Measurements from ENCODE around the gene RFK. TPM values are rescaled to one million over a fixed set of nuclear protein-coding genes. Genes with fewer than 3 reads are reported as not detected.

RFK gene
- total RNA-seq, 1 experiment from 2014 or later: 14.0 TPM

DNA sequence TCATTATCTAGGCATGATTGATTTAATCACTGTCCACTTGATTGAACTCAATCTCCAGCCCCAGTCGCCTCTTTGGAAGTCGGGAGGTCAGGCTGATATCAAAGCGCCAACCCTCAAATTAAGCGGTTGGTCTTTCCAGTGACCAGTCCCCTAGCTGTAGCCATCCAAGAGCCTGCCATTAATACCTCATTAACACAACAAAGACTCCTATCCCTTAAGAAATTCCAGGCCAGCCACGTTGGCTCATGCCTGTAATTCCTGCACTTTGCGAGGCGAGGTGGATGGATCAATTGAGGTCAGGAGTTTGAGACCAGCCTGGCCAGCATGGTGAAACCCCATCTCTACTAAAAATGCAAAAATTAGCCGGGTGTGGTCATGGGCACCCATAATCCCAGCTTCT, 37.4 kb upstream of the RFK start:
- H3K4me3 Mint-ChIP-seq (ENCODE audit: low read depth, unreplicated experiment): no peak overlapping the region
- CTCF ChIA-PET: no interaction called here
- TF ChIP-seq, protein P1, sequence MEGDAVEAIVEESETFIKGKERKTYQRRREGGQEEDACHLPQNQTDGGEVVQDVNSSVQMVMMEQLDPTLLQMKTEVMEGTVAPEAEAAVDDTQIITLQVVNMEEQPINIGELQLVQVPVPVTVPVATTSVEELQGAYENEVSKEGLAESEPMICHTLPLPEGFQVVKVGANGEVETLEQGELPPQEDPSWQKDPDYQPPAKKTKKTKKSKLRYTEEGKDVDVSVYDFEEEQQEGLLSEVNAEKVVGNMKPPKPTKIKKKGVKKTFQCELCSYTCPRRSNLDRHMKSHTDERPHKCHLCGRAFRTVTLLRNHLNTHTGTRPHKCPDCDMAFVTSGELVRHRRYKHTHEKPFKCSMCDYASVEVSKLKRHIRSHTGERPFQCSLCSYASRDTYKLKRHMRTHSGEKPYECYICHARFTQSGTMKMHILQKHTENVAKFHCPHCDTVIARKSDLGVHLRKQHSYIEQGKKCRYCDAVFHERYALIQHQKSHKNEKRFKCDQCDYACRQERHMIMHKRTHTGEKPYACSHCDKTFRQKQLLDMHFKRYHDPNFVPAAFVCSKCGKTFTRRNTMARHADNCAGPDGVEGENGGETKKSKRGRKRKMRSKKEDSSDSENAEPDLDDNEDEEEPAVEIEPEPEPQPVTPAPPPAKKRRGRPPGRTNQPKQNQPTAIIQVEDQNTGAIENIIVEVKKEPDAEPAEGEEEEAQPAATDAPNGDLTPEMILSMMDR (IDR thresholded peaks at IDR 0.05; ENCODE audit: unreplicated experiment): no peak
- DNase-seq: no peak
- no peak overlapping the region for H3K27ac Mint-ChIP-seq (ENCODE audit: unreplicated experiment)
- no peaks in the 10 kb centered on the region for H3K27me3 Mint-ChIP-seq (ENCODE audit: unreplicated experiment)
- BruUV-seq (replicated peaks): no TSS peak
- H3K4me1 Mint-ChIP-seq (ENCODE audit: low read depth, unreplicated experiment): peaks cover 18% of the 10 kb centered on the region
- intact Hi-C loops (cut with micrococcal nuclease; ENCODE audit: unreplicated experiment): no loop called here
- H3K36me3 Mint-ChIP-seq (ENCODE audit: insufficient read depth, unreplicated experiment): no peaks in the 10 kb centered on the region
- no peaks in the 10 kb centered on the region for H3K9me3 Mint-ChIP-seq (ENCODE audit: low read depth, unreplicated experiment)

DNA sequence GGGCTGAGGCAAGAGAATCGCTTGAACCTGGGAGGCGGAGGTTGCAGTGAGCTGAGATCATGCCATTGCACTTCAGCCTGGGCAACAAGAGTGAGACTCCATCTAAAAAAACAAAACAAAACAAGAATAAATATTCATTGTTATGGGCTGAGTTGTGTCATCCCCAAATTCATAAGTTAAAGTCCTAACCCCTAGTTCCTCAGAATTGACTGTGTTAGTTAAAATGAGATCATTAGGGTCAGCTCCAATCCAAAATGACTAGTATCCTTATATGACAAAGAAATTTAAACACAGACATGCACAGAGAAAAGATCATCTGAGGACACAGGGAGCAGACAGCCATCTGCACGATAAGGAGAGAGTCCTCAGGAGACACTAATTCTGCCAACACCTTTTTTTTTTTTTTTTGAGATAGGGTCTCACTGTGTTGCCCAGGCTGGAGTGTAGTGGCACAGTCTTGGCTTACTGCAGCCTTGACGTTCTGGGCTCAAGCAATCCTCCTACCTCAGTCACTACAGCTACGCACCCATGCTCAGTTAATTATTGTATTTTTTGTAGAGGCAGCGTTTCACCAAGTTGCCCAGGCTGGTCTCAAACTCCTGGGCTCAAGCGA, 32.7 kb upstream of the RFK start:
- no TSS peak for BruUV-seq (replicated peaks)
- no peaks in the 10 kb centered on the region for H3K9me3 Mint-ChIP-seq (ENCODE audit: low read depth, unreplicated experiment)
- H3K27me3 Mint-ChIP-seq (ENCODE audit: unreplicated experiment): no peaks in the 10 kb centered on the region
- H3K4me3 Mint-ChIP-seq (ENCODE audit: low read depth, unreplicated experiment): no peak overlapping the region
- no peaks in the 10 kb centered on the region for H3K4me1 Mint-ChIP-seq (ENCODE audit: low read depth, unreplicated experiment)
- no peaks in the 10 kb centered on the region for H3K36me3 Mint-ChIP-seq (ENCODE audit: insufficient read depth, unreplicated experiment)
- CTCF ChIA-PET: interaction anchor here (0.7 kb wide), 2 partner anchors 168 to 483 kb away, joined by 3 to 5 read pairs; no protein-coding TSS in a partner anchor
- no peak for DNase-seq
- H3K27ac Mint-ChIP-seq (ENCODE audit: unreplicated experiment): no peak overlapping the region
- TF ChIP-seq, protein P1 (IDR thresholded peaks at IDR 0.05; ENCODE audit: unreplicated experiment): no peak
- intact Hi-C loops (cut with micrococcal nuclease; ENCODE audit: unreplicated experiment): no loop called here

DNA sequence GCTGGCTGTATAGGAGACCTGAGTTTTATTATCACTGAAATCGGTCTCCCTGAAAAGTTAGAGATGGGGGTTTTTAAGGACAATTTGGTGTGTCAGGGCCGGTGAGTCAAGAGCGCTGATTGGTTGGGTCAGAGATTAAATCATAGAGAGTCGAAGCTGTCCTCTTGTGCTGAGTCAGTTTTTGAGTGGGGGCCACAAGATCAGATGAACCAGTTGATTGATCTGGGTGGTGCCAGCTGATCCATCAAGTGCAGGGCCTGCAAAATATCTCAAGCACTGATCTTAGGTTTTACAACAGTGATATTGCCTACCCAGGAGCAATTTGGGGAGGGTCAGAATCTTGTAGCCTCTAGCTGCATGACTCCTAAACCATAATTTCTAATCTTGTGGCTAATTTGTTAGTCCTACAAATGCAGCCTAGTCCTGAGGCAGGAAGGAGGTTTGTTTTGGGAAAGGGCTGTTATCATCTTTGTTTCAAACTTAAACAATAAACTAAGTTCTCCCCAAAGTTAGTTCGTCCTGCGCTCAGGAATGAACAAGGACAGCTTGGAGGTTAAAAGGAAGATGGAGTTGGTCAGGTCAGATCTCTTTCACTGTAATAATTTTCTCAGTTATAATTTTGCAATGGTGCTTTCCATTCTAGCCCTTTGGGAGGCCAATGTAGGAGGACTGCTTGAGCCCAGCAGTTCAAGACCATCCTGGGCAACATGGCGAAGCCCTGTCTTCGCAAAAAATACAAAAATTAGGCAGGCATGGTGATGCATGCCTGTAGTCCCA, 31.6 kb upstream of the RFK start:
- Mint-ChIP-seq H3K9me3 (ENCODE audit: low read depth, unreplicated experiment) (no peaks in the 10 kb centered on the region), H3K4me1 (ENCODE audit: low read depth, unreplicated experiment) (no peaks in the 10 kb centered on the region), H3K27ac (ENCODE audit: unreplicated experiment) (no peak overlapping the region), H3K36me3 (ENCODE audit: insufficient read depth, unreplicated experiment) (no peaks in the 10 kb centered on the region), H3K4me3 (ENCODE audit: low read depth, unreplicated experiment) (no peak overlapping the region), H3K27me3 (ENCODE audit: unreplicated experiment) (no peaks in the 10 kb centered on the region)
- no TSS peak for BruUV-seq (replicated peaks)
- CTCF ChIA-PET: no interaction called here
- no peak for DNase-seq
- intact Hi-C loops (cut with micrococcal nuclease; ENCODE audit: unreplicated experiment): no loop called here
- TF ChIP-seq, protein P1 (IDR thresholded peaks at IDR 0.05; ENCODE audit: unreplicated experiment): no peak

DNA sequence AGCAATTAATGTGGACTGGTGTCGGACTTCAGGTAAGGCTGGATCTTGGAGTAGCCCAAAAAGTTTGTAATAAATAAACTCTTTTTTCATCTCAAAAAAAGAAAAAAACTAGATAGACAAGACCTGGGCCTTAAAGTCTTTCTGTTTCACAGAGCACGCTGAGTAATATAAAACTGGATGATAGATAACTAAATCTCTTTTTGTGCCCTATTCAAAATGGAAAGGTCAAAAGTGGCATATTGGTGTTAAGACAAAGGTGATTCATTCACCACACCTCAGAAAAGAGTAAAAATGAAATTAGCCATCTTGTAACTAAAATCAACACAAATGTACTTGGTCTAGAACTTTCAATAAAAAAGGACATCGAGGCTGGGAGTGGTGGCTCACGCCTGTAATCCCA, 30.3 kb upstream of the RFK start:
- Mint-ChIP-seq H3K4me3 (ENCODE audit: low read depth, unreplicated experiment) (no peak overlapping the region), H3K4me1 (ENCODE audit: low read depth, unreplicated experiment) (no peaks in the 10 kb centered on the region), H3K9me3 (ENCODE audit: low read depth, unreplicated experiment) (no peaks in the 10 kb centered on the region), H3K27ac (ENCODE audit: unreplicated experiment) (no peak overlapping the region), H3K36me3 (ENCODE audit: insufficient read depth, unreplicated experiment) (no peaks in the 10 kb centered on the region), H3K27me3 (ENCODE audit: unreplicated experiment) (no peaks in the 10 kb centered on the region)
- no peak for DNase-seq
- intact Hi-C loops (cut with micrococcal nuclease; ENCODE audit: unreplicated experiment): no loop called here
- TF ChIP-seq, protein P1 (IDR thresholded peaks at IDR 0.05; ENCODE audit: unreplicated experiment): no peak
- CTCF ChIA-PET: no interaction called here
- BruUV-seq (replicated peaks): no TSS peak
